ENCODE measurements around the gene SLC35F1. TPM values are rescaled to one million over a fixed set of nuclear protein-coding genes. Genes with fewer than 3 reads are reported as not detected.

Gene SLC35F1
- total RNA-seq, 1 experiment from 2014 or later, result not detected

GRCh38 chr6:118197539-118197938 is 290.5 kb downstream of the SLC35F1 start:
- Histone ChIP-seq H3K9me2 (ENCODE audit: insufficient read depth) (no peaks in the 10 kb centered on the region), H3K27me3 (ENCODE audit: insufficient read depth, low read depth) (no peaks in the 10 kb centered on the region), H3F3A (ENCODE audit: insufficient read depth, low read depth) (no peaks in the 10 kb centered on the region), H3K4me3 (no peak overlapping the region), H4K20me1 (ENCODE audit: insufficient read depth) (no peaks in the 10 kb centered on the region), H3K36me3 (ENCODE audit: low read depth) (no peaks in the 10 kb centered on the region), H2AFZ (no peak overlapping the region), H3K4me1 (replicated peaks; ENCODE audit: insufficient read depth) (no peaks in the 10 kb centered on the region), H3K79me2 (ENCODE audit: low read depth) (no peaks in the 10 kb centered on the region), H3K27ac (no peak overlapping the region), H3K4me2 (no peak overlapping the region), H3K9me3 (ENCODE audit: insufficient read depth, low read depth) (no peaks in the 10 kb centered on the region)
- intact Hi-C loops (cut with micrococcal nuclease; ENCODE audit: unreplicated experiment), result no loop called here
- no peak for TF ChIP-seq EZH2 (IDR thresholded peaks at IDR 0.05; ENCODE audit: low read depth)
- TF ChIP-seq CTCF (conservative IDR thresholded peaks at IDR 0.05), result no peak
- no peak for DNase-seq
- ChIA-PET POLR2A (ENCODE audit: unreplicated experiment) (no interaction called here), CTCF (no interaction called here)
- BruUV-seq (replicated peaks), result no TSS peak

- BruUV-seq (replicated peaks), result no TSS peak
- DNase-seq, result no peak
- CTCF ChIA-PET, result no interaction called here
- intact Hi-C loops (cut with micrococcal nuclease; ENCODE audit: unreplicated experiment), result no loop called here
- Histone ChIP-seq H3K27me3 (ENCODE audit: insufficient read depth, low read depth) (no peaks in the 10 kb centered on the region), H3K27ac (no peak overlapping the region), H3K4me2 (no peak overlapping the region), H3K36me3 (ENCODE audit: low read depth) (no peaks in the 10 kb centered on the region), H2AFZ (no peak overlapping the region), H3K79me2 (ENCODE audit: low read depth) (no peaks in the 10 kb centered on the region), H3K4me3 (no peak overlapping the region), H3K4me1 (replicated peaks; ENCODE audit: insufficient read depth) (no peaks in the 10 kb centered on the region), H3K9me2 (ENCODE audit: insufficient read depth) (no peaks in the 10 kb centered on the region), H3F3A (ENCODE audit: insufficient read depth, low read depth) (no peaks in the 10 kb centered on the region), H3K9me3 (ENCODE audit: insufficient read depth, low read depth) (no peaks in the 10 kb centered on the region), H4K20me1 (ENCODE audit: insufficient read depth) (no peaks in the 10 kb centered on the region)
- POLR2A ChIA-PET (ENCODE audit: unreplicated experiment), result no interaction called here
- TF ChIP-seq CTCF (conservative IDR thresholded peaks at IDR 0.05), result no peak
These were observed 291.7 kb downstream of the SLC35F1 start for GRCh38 chr6:118198746-118199145.

- no peak for DNase-seq
- no peaks in the 10 kb centered on the region for H3K9me3 ChIP-seq (ENCODE audit: insufficient read depth, low read depth)
- H3K27ac ChIP-seq, result no peak overlapping the region
- no peaks in the 10 kb centered on the region for H3K36me3 ChIP-seq (ENCODE audit: low read depth)
- TF ChIP-seq EZH2 (IDR thresholded peaks at IDR 0.05; ENCODE audit: low read depth), result no peak
- TF ChIP-seq CTCF (conservative IDR thresholded peaks at IDR 0.05), result no peak
- intact Hi-C loops (cut with micrococcal nuclease; ENCODE audit: unreplicated experiment), result no loop called here
- ChIA-PET POLR2A (ENCODE audit: unreplicated experiment) (no interaction called here), CTCF (no interaction called here)
- no peaks in the 10 kb centered on the region for H4K20me1 ChIP-seq (ENCODE audit: insufficient read depth)
- H3K4me2 ChIP-seq, result no peak overlapping the region
- H3K4me1 ChIP-seq (replicated peaks; ENCODE audit: insufficient read depth), result no peaks in the 10 kb centered on the region
- no peaks in the 10 kb centered on the region for H3K27me3 ChIP-seq (ENCODE audit: insufficient read depth, low read depth)
- no peak overlapping the region for H3K4me3 ChIP-seq
- no peaks in the 10 kb centered on the region for H3F3A ChIP-seq (ENCODE audit: insufficient read depth, low read depth)
- H2AFZ ChIP-seq, result no peak overlapping the region
- no peaks in the 10 kb centered on the region for H3K9me2 ChIP-seq (ENCODE audit: insufficient read depth)
- no peaks in the 10 kb centered on the region for H3K79me2 ChIP-seq (ENCODE audit: low read depth)
- BruUV-seq (replicated peaks), result no TSS peak
These were observed 293.1 kb downstream of the SLC35F1 start for GRCh38 chr6:118200160-118200559.

Measured in PC-9 (cell line).